Measurements from ENCODE around the gene BZW1.

Gene BZW1

DNA sequence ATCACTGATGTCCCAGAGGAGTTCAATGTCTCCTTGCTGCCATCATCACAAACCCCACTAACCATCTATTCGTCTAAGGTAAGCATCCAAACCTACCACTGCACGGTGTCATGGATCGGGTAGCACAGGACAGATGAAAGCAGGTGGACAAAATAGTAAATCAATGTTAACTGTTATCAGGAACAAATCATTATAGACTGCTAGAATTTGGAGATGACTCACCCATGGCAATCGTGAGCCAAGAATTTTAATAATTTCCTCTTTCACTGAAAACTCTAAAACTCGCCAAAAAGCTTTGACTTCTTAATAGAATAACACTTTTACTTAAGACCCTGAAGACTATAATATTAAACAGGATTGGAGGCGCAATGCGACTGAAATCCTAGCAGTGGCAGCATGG, 33.7 kb upstream of the BZW1 start (continued):
- TF ChIP-seq TRIM28 (IDR thresholded peaks at IDR 0.05; ENCODE audit: borderline replicate concordance, low read length) (no peak), SETDB1 (IDR thresholded peaks at IDR 0.05; ENCODE audit: insufficient read length, low read length) (no peak), ZNF239 (tag by site-specific recombination; IDR thresholded peaks at IDR 0.05) (no peak), SALL2 (tag by site-specific recombination; IDR thresholded peaks at IDR 0.05; ENCODE audit: borderline replicate concordance) (no peak)
- TF ChIP-seq, protein P1, sequence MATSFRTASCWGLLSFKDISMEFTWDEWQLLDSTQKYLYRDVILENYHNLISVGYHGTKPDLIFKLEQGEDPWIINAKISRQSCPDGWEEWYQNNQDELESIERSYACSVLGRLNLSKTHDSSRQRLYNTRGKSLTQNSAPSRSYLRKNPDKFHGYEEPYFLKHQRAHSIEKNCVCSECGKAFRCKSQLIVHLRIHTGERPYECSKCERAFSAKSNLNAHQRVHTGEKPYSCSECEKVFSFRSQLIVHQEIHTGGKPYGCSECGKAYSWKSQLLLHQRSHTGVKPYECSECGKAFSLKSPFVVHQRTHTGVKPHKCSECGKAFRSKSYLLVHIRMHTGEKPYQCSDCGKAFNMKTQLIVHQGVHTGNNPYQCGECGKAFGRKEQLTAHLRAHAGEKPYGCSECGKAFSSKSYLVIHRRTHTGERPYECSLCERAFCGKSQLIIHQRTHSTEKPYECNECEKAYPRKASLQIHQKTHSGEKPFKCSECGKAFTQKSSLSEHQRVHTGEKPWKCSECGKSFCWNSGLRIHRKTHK (tag by site-specific recombination; IDR thresholded peaks at IDR 0.05): no peak

DNA sequence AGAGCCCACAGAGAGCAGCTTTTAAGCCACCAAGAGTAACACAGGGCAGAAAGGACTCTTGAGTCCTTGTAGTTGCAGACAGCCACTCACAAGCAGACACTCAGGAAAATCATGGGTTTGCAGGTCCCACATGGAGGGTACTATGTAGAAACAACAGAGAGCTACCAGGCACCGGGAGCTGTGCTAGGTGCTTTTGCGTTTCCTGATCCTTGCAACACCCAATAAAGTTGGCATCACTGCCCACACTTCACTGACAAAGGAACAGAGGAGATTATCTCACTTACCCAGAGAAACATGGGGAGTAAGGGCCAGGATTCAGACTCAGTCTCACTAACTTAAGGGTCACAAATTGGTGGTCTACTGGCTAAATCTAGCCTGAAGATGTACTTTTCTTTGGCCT, 32.5 kb upstream of the BZW1 start:
- no peak for TF ChIP-seq SCRT1 (tag by site-specific recombination; IDR thresholded peaks at IDR 0.05; ENCODE audit: borderline replicate concordance)
- TF ChIP-seq BCL11A (tag by site-specific recombination; IDR thresholded peaks at IDR 0.05; ENCODE audit: low read depth): no peak
- TF ChIP-seq ZNF621 (tag by site-specific recombination; IDR thresholded peaks at IDR 0.05): no peak
- no peak for TF ChIP-seq ZNF76 (tag by site-specific recombination; IDR thresholded peaks at IDR 0.05; ENCODE audit: borderline replicate concordance, low read depth)
- TF ChIP-seq, protein P2, sequence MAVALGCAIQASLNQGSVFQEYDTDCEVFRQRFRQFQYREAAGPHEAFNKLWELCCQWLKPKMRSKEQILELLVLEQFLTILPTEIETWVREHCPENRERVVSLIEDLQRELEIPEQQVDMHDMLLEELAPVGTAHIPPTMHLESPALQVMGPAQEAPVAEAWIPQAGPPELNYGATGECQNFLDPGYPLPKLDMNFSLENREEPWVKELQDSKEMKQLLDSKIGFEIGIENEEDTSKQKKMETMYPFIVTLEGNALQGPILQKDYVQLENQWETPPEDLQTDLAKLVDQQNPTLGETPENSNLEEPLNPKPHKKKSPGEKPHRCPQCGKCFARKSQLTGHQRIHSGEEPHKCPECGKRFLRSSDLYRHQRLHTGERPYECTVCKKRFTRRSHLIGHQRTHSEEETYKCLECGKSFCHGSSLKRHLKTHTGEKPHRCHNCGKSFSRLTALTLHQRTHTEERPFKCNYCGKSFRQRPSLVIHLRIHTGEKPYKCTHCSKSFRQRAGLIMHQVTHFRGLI (tag by site-specific recombination; IDR thresholded peaks at IDR 0.05): no peak
- no peak for TF ChIP-seq ZNF544 (tag by site-specific recombination; IDR thresholded peaks at IDR 0.05)
- TF ChIP-seq, protein P3, sequence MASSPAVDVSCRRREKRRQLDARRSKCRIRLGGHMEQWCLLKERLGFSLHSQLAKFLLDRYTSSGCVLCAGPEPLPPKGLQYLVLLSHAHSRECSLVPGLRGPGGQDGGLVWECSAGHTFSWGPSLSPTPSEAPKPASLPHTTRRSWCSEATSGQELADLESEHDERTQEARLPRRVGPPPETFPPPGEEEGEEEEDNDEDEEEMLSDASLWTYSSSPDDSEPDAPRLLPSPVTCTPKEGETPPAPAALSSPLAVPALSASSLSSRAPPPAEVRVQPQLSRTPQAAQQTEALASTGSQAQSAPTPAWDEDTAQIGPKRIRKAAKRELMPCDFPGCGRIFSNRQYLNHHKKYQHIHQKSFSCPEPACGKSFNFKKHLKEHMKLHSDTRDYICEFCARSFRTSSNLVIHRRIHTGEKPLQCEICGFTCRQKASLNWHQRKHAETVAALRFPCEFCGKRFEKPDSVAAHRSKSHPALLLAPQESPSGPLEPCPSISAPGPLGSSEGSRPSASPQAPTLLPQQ (tag by site-specific recombination; IDR thresholded peaks at IDR 0.05): no peak
- no peak for TF ChIP-seq ZNF37A (tag by site-specific recombination; IDR thresholded peaks at IDR 0.05)
- TF ChIP-seq ZNF274 (IDR thresholded peaks at IDR 0.05; ENCODE audit: low read length): no peak
- no peak for TF ChIP-seq ZNF274 (tag by site-specific recombination; IDR thresholded peaks at IDR 0.05; ENCODE audit: borderline replicate concordance)
- TF ChIP-seq, protein P4, sequence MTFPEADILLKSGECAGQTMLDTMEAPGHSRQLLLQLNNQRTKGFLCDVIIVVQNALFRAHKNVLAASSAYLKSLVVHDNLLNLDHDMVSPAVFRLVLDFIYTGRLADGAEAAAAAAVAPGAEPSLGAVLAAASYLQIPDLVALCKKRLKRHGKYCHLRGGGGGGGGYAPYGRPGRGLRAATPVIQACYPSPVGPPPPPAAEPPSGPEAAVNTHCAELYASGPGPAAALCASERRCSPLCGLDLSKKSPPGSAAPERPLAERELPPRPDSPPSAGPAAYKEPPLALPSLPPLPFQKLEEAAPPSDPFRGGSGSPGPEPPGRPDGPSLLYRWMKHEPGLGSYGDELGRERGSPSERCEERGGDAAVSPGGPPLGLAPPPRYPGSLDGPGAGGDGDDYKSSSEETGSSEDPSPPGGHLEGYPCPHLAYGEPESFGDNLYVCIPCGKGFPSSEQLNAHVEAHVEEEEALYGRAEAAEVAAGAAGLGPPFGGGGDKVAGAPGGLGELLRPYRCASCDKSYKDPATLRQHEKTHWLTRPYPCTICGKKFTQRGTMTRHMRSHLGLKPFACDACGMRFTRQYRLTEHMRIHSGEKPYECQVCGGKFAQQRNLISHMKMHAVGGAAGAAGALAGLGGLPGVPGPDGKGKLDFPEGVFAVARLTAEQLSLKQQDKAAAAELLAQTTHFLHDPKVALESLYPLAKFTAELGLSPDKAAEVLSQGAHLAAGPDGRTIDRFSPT (tag by site-specific recombination; IDR thresholded peaks at IDR 0.05): no peak
- TF ChIP-seq, protein P5, sequence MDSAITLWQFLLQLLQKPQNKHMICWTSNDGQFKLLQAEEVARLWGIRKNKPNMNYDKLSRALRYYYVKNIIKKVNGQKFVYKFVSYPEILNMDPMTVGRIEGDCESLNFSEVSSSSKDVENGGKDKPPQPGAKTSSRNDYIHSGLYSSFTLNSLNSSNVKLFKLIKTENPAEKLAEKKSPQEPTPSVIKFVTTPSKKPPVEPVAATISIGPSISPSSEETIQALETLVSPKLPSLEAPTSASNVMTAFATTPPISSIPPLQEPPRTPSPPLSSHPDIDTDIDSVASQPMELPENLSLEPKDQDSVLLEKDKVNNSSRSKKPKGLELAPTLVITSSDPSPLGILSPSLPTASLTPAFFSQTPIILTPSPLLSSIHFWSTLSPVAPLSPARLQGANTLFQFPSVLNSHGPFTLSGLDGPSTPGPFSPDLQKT (IDR thresholded peaks at IDR 0.05; ENCODE audit: borderline replicate concordance, low read depth, low read length): no peak
- no peak for TF ChIP-seq KLF1 (tag by site-specific recombination; IDR thresholded peaks at IDR 0.05)
- TF ChIP-seq ZNF610 (tag by site-specific recombination; IDR thresholded peaks at IDR 0.05; ENCODE audit: borderline replicate concordance): no peak
- TF ChIP-seq, protein P6, sequence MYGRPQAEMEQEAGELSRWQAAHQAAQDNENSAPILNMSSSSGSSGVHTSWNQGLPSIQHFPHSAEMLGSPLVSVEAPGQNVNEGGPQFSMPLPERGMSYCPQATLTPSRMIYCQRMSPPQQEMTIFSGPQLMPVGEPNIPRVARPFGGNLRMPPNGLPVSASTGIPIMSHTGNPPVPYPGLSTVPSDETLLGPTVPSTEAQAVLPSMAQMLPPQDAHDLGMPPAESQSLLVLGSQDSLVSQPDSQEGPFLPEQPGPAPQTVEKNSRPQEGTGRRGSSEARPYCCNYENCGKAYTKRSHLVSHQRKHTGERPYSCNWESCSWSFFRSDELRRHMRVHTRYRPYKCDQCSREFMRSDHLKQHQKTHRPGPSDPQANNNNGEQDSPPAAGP (tag by site-specific recombination; IDR thresholded peaks at IDR 0.05): no peak
- Histone ChIP-seq H3K4me3 (ENCODE audit: low read depth, low read length) (no peak overlapping the region), H3K36me3 (ENCODE audit: control insufficient read depth in 2 of 2, insufficient read depth in 1 of 2, low read length in 2 of 2) (no peaks in the 10 kb centered on the region), H3K27ac (ENCODE audit: extremely low read depth, low read depth, low read length) (no peak overlapping the region), H3K9me3 (ENCODE audit: control insufficient read depth, insufficient read depth, low read depth, low read length) (no peaks in the 10 kb centered on the region), H3K4me1 (ENCODE audit: control insufficient read depth, insufficient read depth, low read length) (no peaks in the 10 kb centered on the region)
- ChIA-PET CTCF (no interaction called here), POLR2A (no interaction called here)

Measured in HEK293 (cell line).